Measurements from ENCODE around the gene NETO1.

The NETO1 gene

DNA sequence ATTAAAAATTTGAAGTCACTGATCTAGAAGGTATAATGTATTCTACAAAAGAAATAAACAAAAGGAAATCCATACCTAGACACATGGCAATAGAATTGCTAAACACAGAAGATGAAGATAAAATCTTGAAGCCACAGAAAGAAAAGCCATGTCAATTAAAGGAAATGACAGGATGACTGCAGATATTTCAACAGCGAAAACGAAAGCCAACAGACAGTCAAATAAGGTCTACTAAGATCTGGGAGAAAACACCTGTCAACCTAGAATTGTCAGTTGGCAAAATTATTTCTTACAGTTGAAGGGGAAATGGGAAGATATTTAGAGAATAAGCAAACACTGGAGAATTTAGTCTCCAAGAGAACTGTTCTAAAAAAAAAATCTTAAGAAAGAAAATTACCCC, 39.2 kb downstream of the NETO1 start:
- DNase-seq (ENCODE audit: low read depth) = no peak

DNA sequence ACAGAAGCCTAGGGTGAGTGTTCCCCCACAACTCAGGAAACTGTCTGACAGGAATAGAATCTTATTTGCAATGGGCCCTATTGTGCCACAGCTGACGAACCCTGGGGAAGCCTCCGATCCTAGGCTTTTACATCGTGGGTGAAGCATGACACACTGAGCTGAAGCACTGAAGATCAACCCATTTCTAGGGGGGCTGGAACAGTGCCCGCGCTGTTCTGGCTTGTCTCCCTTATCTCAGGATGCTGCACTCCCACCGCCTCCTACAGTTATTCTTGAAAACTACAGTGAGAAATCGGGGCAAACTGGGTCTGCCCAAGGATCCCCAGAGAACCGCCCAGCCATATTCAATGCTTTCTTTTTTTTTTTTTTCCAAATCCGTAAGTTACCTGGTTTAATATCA, 41.1 kb downstream of the NETO1 start:
- no peak for DNase-seq (ENCODE audit: low read depth)
- H3K4me3 ChIP-seq (ENCODE audit: low read length) = no peak overlapping the region
- TF ChIP-seq, protein P1, sequence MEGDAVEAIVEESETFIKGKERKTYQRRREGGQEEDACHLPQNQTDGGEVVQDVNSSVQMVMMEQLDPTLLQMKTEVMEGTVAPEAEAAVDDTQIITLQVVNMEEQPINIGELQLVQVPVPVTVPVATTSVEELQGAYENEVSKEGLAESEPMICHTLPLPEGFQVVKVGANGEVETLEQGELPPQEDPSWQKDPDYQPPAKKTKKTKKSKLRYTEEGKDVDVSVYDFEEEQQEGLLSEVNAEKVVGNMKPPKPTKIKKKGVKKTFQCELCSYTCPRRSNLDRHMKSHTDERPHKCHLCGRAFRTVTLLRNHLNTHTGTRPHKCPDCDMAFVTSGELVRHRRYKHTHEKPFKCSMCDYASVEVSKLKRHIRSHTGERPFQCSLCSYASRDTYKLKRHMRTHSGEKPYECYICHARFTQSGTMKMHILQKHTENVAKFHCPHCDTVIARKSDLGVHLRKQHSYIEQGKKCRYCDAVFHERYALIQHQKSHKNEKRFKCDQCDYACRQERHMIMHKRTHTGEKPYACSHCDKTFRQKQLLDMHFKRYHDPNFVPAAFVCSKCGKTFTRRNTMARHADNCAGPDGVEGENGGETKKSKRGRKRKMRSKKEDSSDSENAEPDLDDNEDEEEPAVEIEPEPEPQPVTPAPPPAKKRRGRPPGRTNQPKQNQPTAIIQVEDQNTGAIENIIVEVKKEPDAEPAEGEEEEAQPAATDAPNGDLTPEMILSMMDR (IDR thresholded peaks at IDR 0.05; ENCODE audit: insufficient read depth, low read depth, low read length, missing control alignments) = no peak

More for the DNA sequence above, 39.2 kb downstream of the NETO1 start:
- TF ChIP-seq, protein P1 (IDR thresholded peaks at IDR 0.05; ENCODE audit: insufficient read depth, low read depth, low read length, missing control alignments) = no peak
- H3K4me3 ChIP-seq (ENCODE audit: low read length) = no peak overlapping the region

DNA sequence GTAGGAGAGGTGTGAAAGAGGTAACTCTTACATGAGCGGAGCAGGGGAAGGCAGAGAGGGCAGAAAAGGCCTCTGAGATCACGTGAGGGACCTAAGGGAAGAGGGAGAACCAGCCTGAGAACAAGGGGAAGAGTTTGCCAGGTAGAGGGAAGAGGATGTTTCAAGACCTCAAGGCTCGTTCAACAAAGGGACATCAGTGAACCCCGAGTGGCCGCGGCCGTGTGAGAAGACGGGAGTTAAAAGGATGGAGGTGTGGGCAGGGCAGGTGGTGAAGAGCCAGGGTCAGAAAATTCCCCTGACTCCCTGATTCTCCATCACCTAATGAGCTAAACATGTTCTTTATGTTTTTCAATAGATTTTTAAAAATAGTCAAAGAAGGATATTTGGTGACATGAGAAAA, 44.4 kb downstream of the NETO1 start:
- TF ChIP-seq, protein P1 (IDR thresholded peaks at IDR 0.05; ENCODE audit: insufficient read depth, low read depth, low read length, missing control alignments) = no peak
- DNase-seq (ENCODE audit: low read depth) = no peak
- no peak overlapping the region for H3K4me3 ChIP-seq (ENCODE audit: low read length)

DNA sequence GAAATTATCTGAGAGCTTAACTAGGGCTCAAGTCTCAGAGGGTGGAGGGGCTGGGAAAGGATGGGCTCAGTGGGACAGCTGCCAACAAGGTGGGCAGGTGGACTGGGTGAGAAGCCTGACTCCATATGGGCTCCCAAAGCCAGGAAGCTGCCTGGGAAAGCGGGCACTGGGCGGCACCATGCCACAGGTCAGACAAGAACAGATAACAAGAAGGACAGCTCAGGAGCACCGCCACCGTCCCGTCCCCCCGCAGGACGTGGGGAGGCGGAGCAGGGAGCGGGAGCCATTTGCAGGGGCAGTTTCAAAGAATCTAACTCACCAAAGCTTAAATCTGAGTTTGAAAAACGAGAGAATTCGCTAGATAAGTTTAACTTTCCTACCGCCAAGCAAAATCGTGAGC, 45.6 kb downstream of the NETO1 start:
- TF ChIP-seq, protein P1 (IDR thresholded peaks at IDR 0.05; ENCODE audit: insufficient read depth, low read depth, low read length, missing control alignments) = no peak
- no peak overlapping the region for H3K4me3 ChIP-seq (ENCODE audit: low read length)
- DNase-seq (ENCODE audit: low read depth) = no peak

DNA sequence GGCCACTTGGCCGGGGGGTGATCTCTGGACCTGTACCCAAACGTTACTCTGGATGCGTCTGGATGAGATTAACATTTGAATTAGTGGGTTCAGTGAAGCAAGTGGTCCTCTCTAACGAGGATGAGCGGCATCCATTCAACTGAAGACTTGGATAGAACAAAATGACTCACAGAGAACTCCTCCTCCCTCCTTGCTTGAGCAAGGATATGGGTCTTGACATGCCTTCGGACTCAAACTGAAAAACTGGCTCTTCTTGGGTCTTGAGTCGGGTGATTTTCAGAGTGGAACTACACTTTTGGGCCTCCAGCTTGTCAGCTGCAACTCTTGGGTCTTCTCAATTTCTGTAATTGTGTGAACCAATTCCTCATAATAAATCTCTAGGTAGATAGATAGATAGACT, 47.2 kb downstream of the NETO1 start:
- DNase-seq (ENCODE audit: low read depth) = peak; percentile 72
- TF ChIP-seq, protein P1 (IDR thresholded peaks at IDR 0.05; ENCODE audit: insufficient read depth, low read depth, low read length, missing control alignments) = no peak
- no peak overlapping the region for H3K4me3 ChIP-seq (ENCODE audit: low read length)

DNA sequence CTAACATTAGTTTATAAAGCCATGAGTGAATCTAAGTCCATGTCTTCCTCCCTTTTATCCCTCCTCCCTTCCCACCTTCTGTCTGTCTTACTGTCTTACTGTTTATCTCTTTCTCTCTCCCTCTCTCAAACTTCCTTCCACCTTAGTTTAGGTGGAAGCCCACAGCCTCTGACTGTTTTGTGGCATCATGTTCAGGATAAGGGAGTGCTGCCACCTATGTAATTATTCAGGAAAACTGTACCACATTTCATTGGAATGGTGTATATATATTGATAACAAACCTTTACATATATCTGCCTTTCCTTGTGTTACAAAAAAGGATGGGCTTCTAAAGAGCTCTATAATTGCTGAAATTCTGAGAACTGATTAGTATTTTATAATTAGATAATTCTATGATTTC, 48.7 kb downstream of the NETO1 start:
- H3K4me3 ChIP-seq (ENCODE audit: low read length) = no peak overlapping the region
- TF ChIP-seq, protein P1 (IDR thresholded peaks at IDR 0.05; ENCODE audit: insufficient read depth, low read depth, low read length, missing control alignments) = no peak
- no peak for DNase-seq (ENCODE audit: low read depth)

DNA sequence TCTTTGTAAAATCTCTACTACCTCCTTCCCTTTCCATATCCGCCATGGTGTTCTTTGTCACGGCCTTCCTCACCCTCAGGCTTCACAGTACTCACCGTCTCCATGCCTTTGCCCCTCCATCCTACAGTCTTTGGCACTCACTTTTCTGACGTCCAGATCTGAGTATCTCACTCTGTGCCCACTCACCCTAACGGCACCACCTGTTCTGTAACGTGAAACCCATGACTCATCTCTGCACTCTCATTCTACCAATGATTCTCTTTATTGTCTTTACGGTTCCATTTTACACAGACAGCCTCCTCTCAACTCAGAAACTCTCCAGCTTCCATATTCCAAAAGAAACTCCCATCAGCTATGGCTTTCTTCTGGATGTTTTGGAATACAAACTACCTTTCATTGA, 56.7 kb downstream of the NETO1 start:
- no peak overlapping the region for H3K4me3 ChIP-seq (ENCODE audit: low read length)
- no peak for DNase-seq (ENCODE audit: low read depth)
- TF ChIP-seq, protein P1 (IDR thresholded peaks at IDR 0.05; ENCODE audit: insufficient read depth, low read depth, low read length, missing control alignments) = no peak
